Activated naive CD4-positive, alpha-beta T cell treated with anti-CD3 and anti-CD28 coated beads, Interleukin-2, amount 50 U/mL, for 24 hours (primary cell): ENCODE measurements around the gene DRC7.
"Not testable (repeated sequence)": the region's sequence is repeated elsewhere in the genome, so short reads cannot be mapped to it uniquely, and the experiment has no call there.

Experiments used
- H3K27ac Mint-ChIP-seq: one replicate; pipeline ENCODE4 v1.8.0; 2021; ENCODE audit warnings: mild to moderate bottlenecking, mixed read lengths
- H3K27me3 Mint-ChIP-seq: one replicate; pipeline ENCODE4 v1.8.0; 2021; ENCODE audit warnings: mixed read lengths
- H3K36me3 Mint-ChIP-seq: one replicate; pipeline ENCODE4 v1.8.0; 2021; ENCODE audit warnings: mixed read lengths
- H3K4me1 Mint-ChIP-seq: one replicate; pipeline ENCODE4 v1.8.0; 2021; ENCODE audit warnings: mixed read lengths
- H3K4me3 Mint-ChIP-seq: one replicate; pipeline ENCODE4 v1.8.0; 2021; ENCODE audit warnings: mild to moderate bottlenecking, mixed read lengths
- H3K9me3 Mint-ChIP-seq: one replicate; pipeline ENCODE4 v1.8.0; 2021; ENCODE audit warnings: mixed read lengths

The DRC7 gene

GRCh38 chr16:57728336-57729181 lies 34.0 kb downstream of the DRC7 start:
- Mint-ChIP-seq H3K9me3 (peaks cover 11% of the 10 kb centered on the region), H3K36me3 (peaks cover 2% of the 10 kb centered on the region), H3K4me1 (peaks cover 6% of the 10 kb centered on the region), H3K4me3 (no peak overlapping the region), H3K27ac (no peak overlapping the region), H3K27me3 (no peaks in the 10 kb centered on the region)

GRCh38 chr16:57729182-57729484 lies 34.5 kb downstream of the DRC7 start:
- H3K36me3 Mint-ChIP-seq, result peaks cover 2% of the 10 kb centered on the region
- H3K27ac Mint-ChIP-seq, result no peak overlapping the region
- H3K4me1 Mint-ChIP-seq, result peaks cover 6% of the 10 kb centered on the region
- H3K4me3 Mint-ChIP-seq, result no peak overlapping the region
- peaks cover 11% of the 10 kb centered on the region for H3K9me3 Mint-ChIP-seq
- no peaks in the 10 kb centered on the region for H3K27me3 Mint-ChIP-seq

GRCh38 chr16:57729852-57730251 lies 35.2 kb downstream of the DRC7 start:
- H3K4me3 Mint-ChIP-seq, result not testable (repeated sequence)

GRCh38 chr16:57730771-57731730 lies 36.4 kb downstream of the DRC7 start:
- Mint-ChIP-seq H3K36me3 (peaks cover 2% of the 10 kb centered on the region), H3K27me3 (no peaks in the 10 kb centered on the region), H3K9me3 (peaks cover 11% of the 10 kb centered on the region), H3K27ac (peak overlapping the region; percentile 2), H3K4me3 (no peak overlapping the region), H3K4me1 (peaks cover 10% of the 10 kb centered on the region)

More at GRCh38 chr16:57729852-57730251, 35.2 kb downstream of the DRC7 start:
- H3K9me3 Mint-ChIP-seq, result peaks cover 11% of the 10 kb centered on the region
- not testable (repeated sequence) for H3K27me3 Mint-ChIP-seq, H3K4me1 Mint-ChIP-seq, H3K27ac Mint-ChIP-seq, H3K36me3 Mint-ChIP-seq

GRCh38 chr16:57732037-57732436 lies 37.4 kb downstream of the DRC7 start:
- H3K27ac Mint-ChIP-seq, result no peak overlapping the region
- peaks cover 2% of the 10 kb centered on the region for H3K36me3 Mint-ChIP-seq
- no peak overlapping the region for H3K4me3 Mint-ChIP-seq
- H3K27me3 Mint-ChIP-seq, result no peaks in the 10 kb centered on the region
- H3K4me1 Mint-ChIP-seq, result peaks cover 16% of the 10 kb centered on the region
- H3K9me3 Mint-ChIP-seq, result peaks cover 11% of the 10 kb centered on the region

GRCh38 chr16:57732714-57733113 lies 38.1 kb downstream of the DRC7 start:
- H3K4me1 Mint-ChIP-seq, result peaks cover 22% of the 10 kb centered on the region
- H3K36me3 Mint-ChIP-seq, result peaks cover 2% of the 10 kb centered on the region
- H3K27me3 Mint-ChIP-seq, result no peaks in the 10 kb centered on the region
- H3K9me3 Mint-ChIP-seq, result peaks cover 11% of the 10 kb centered on the region
- no peak overlapping the region for H3K27ac Mint-ChIP-seq
- peak overlapping the region; percentile 67 for H3K4me3 Mint-ChIP-seq

- Mint-ChIP-seq H3K4me1 (peaks cover 24% of the 10 kb centered on the region), H3K27me3 (no peaks in the 10 kb centered on the region), H3K9me3 (peaks cover 11% of the 10 kb centered on the region), H3K27ac (peak overlapping the region; percentile 98), H3K4me3 (peak overlapping the region; percentile 96), H3K36me3 (peaks cover 2% of the 10 kb centered on the region)
Measured at GRCh38 chr16:57734308-57734924, 39.8 kb downstream of the DRC7 start.

GRCh38 chr16:57734925-57735754 lies 40.5 kb downstream of the DRC7 start:
- Mint-ChIP-seq H3K4me1 (peaks cover 24% of the 10 kb centered on the region), H3K9me3 (peaks cover 11% of the 10 kb centered on the region), H3K27me3 (no peaks in the 10 kb centered on the region), H3K36me3 (peaks cover 2% of the 10 kb centered on the region), H3K4me3 (peak overlapping the region; percentile 96), H3K27ac (peak overlapping the region; percentile 98)

- Mint-ChIP-seq H3K36me3 (peaks cover 2% of the 10 kb centered on the region), H3K27ac (peak within 1 kb of the TSS; percentile 98), H3K4me3 (peak within 1 kb of the TSS; percentile 96), H3K4me1 (peaks cover 24% of the 10 kb centered on the region), H3K27me3 (no peaks in the 10 kb centered on the region), H3K9me3 (peaks cover 11% of the 10 kb centered on the region)
Measured at GRCh38 chr16:57735755-57736418, 41.3 kb downstream of the DRC7 start, which contains the start of gene KATNB1. Gene KATNB1, plus strand, starts transcription at chr16:57735770. Its CDS starts 1,474 bp downstream, at chr16:57737244.

GRCh38 chr16:57736419-57737351 lies 42.1 kb downstream of the DRC7 start:
- no peaks in the 10 kb centered on the region for H3K27me3 Mint-ChIP-seq
- H3K9me3 Mint-ChIP-seq, result peaks cover 11% of the 10 kb centered on the region
- peak overlapping the region; percentile 98 for H3K27ac Mint-ChIP-seq
- H3K4me3 Mint-ChIP-seq, result peak overlapping the region; percentile 96
- peaks cover 2% of the 10 kb centered on the region for H3K36me3 Mint-ChIP-seq
- H3K4me1 Mint-ChIP-seq, result peaks cover 24% of the 10 kb centered on the region

GRCh38 chr16:57738844-57739243 lies 44.2 kb downstream of the DRC7 start:
- H3K9me3 Mint-ChIP-seq, result no peaks in the 10 kb centered on the region
- no peaks in the 10 kb centered on the region for H3K36me3 Mint-ChIP-seq
- no peaks in the 10 kb centered on the region for H3K27me3 Mint-ChIP-seq
- no peak overlapping the region for H3K27ac Mint-ChIP-seq
- no peak overlapping the region for H3K4me3 Mint-ChIP-seq
- H3K4me1 Mint-ChIP-seq, result peaks cover 18% of the 10 kb centered on the region

GRCh38 chr16:57739756-57740422 lies 45.3 kb downstream of the DRC7 start:
- no peaks in the 10 kb centered on the region for H3K27me3 Mint-ChIP-seq
- peaks cover 18% of the 10 kb centered on the region for H3K4me1 Mint-ChIP-seq
- no peak overlapping the region for H3K27ac Mint-ChIP-seq
- H3K9me3 Mint-ChIP-seq, result no peaks in the 10 kb centered on the region
- H3K4me3 Mint-ChIP-seq, result no peak overlapping the region
- H3K36me3 Mint-ChIP-seq, result no peaks in the 10 kb centered on the region

GRCh38 chr16:57740423-57741071 lies 45.9 kb downstream of the DRC7 start:
- Mint-ChIP-seq H3K27me3 (no peaks in the 10 kb centered on the region), H3K27ac (no peak overlapping the region), H3K9me3 (no peaks in the 10 kb centered on the region), H3K36me3 (no peaks in the 10 kb centered on the region), H3K4me3 (no peak overlapping the region), H3K4me1 (peaks cover 16% of the 10 kb centered on the region)
